ENCODE results near the gene CFAP107.
"Not testable (repeated sequence)": the region's sequence is repeated elsewhere in the genome, so short reads cannot be mapped to it uniquely, and the experiment has no call there.

The CFAP107 gene

DNA sequence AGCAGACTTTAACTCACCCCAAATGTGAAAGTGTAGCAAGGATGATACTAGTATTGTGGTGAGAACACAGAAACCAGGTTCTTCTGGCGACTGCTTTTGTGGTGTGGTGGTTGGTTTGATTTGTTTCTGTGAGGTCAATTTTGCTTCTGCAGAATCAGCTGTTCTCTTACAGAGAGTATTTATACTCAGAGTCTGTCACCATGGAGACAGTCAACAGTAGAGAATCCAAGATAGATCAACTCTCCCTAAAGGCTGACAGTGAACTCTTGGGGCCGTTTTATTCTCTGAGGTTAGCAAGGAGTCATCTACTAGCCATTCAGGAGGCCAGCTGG, at the start of gene CFAP107:
Gene CFAP107, plus strand, starts transcription at position 209 of the 332 bp plus-strand sequence. CDS start 231 bp downstream, outside the sequence.
- no peak for DNase-seq (ENCODE audit: low read depth)

DNA sequence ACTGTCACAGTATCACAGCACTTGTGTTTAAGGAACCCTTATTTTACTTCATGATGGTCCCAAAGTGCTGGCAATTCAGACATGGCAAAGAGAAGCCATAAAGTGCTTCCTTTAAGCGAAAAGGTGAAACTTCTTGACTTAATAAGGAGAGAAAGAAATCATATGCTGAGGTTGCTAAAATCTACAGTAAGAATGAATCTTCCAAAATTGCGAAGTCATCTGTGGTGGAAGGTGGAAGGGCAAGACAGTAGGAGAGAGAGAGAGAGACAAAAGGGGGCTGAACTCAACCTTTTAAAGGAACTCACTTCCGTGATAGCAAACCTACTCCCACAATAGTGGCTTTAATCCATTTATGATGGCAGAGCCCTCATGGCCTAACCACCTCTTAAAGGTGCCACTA, 49.3 kb upstream of the CFAP107 start:
- DNase-seq (ENCODE audit: low read depth): no peak

GRCh38 chr1:12697397-12697796, 48.6 kb upstream of the CFAP107 start:
- DNase-seq (ENCODE audit: low read depth): no peak

DNA sequence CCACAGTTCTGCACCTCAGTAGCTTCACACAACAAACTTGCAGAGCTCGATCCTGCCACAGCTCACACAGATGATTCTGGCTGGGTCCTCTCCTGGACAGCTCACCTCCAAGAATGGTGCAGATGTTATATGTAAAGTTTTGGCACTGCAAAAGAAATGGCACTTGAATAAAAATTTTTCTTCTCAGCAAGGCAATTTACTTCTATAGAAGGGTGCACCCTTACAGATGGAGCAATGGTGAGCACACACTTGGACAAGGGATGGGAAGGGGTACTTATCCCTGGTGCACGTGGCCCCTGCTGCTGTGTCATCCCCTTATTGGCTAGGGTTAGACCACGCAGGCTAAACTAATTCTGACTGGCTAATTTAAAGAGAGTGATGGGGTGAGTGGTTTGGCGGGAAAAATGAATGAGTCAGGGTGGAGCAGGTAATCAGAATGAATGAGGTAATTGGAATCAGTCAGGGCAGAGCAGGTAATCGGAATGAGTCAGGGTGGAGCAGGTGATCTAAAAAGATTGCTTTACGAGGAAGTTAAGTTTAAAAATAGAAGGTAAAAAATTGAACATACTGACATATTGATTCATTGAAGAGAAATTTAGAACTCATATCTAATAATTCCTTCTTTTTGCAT, 42.1 kb upstream of the CFAP107 start:
- no peak for DNase-seq (ENCODE audit: low read depth)

DNA sequence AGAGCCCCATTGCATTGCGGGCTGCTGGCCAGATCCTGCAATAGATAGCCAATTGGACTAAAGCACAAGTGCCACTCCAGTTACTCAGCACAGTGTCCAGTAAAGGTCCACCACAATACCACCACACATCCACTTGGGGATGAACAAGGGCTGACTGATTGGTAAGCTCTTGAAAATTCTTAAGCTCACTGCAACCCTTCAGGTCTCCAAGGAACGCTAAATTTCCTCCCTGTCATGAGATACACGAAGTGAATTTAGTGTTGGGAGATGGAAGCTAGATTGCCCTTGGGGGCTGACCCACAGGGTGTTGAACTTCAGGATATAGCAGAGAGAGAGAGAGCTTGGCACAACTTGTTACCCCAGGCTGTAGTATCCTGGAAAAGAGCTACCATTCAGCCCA, 39.9 kb upstream of the CFAP107 start:
- no peak for DNase-seq (ENCODE audit: low read depth)

GRCh38 chr1:12708396-12709090, 37.5 kb upstream of the CFAP107 start:
- no peak for DNase-seq (ENCODE audit: low read depth)

DNA sequence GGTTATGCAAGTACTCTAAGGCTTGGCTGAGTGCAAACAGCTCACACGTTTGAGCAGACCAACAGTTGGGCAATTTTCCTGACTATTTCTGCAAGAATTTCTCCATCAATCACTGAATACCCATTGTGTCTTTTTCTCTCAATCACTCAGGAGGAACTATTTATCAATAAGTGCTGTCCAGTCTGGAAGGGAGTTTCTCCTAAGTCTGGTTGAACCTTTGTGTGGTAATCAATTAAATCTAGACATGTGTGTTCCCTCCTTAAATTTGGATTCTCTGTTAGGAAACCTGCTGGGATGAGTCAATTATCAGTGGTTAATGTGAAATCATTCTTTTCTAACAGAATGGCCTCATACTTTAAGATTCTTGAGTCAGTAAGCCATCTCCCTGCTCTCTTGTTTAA, 36.9 kb upstream of the CFAP107 start:
- DNase-seq (ENCODE audit: low read depth): no peak

- DNase-seq (ENCODE audit: low read depth): no peak
Observed at GRCh38 chr1:12709696-12710095, 36.3 kb upstream of the CFAP107 start.

DNA sequence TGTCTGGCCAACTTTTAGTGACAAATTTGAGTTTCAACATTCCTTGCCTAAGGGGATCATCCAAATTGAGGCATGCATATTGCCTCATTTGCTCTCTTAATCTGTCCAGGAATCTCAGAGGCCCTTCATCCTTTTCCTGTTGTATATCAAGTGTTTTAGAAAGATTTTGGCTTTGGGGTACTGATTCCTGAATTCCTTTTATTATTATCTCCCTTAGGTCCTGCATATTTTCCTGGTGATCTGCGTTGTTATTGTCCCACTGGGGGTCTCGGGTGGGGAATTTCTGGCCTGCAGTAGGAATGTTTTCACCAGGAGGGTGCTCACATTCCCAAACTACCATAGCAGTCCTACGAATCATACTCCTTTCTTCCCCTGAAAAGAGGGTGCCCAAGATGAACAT, 34.5 kb upstream of the CFAP107 start:
- DNase-seq (ENCODE audit: low read depth): no peak

GRCh38 chr1:12712076-12712475, 33.9 kb upstream of the CFAP107 start:
- DNase-seq (ENCODE audit: low read depth): no peak

DNA sequence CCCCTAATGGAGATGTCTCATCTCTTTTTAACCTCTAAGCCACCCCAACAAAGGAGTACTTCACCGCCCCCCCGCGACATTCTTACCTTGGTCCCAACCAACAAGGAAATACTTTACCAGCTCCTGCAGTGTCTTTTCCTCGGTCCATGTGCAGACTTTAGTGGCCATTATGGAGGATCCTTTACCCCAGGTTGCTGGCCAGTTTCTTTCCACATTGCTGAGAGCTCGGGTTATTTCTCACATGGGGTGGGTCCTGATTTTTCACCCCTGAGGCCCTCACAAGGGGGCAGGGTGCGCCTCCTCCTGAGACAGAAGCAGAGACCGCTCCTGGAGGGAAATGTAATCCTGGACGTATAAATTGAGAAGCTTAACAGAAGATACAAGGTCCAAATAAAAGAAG, 33.1 kb upstream of the CFAP107 start:
- DNase-seq (ENCODE audit: low read depth): no peak

DNA sequence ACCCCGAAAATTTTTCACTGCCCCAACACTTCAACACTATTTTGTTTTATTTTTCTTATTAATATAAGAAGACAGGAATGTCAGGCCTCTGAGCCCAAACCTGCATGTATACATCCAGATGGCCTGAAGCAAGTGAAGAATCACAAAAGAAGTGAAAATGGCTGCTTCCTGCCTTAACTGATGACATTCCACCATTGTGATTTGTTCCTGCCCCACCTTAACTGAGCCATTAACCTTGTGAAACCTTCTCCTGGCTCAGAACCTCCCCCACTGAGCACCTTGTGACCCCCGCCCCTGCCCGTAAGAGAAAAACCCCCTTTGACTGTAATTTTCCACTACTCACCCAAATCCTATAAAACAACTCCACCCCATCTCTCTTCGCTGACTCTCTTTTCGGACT, 32.3 kb upstream of the CFAP107 start:
- not testable (repeated sequence) for DNase-seq (ENCODE audit: low read depth)

DNA sequence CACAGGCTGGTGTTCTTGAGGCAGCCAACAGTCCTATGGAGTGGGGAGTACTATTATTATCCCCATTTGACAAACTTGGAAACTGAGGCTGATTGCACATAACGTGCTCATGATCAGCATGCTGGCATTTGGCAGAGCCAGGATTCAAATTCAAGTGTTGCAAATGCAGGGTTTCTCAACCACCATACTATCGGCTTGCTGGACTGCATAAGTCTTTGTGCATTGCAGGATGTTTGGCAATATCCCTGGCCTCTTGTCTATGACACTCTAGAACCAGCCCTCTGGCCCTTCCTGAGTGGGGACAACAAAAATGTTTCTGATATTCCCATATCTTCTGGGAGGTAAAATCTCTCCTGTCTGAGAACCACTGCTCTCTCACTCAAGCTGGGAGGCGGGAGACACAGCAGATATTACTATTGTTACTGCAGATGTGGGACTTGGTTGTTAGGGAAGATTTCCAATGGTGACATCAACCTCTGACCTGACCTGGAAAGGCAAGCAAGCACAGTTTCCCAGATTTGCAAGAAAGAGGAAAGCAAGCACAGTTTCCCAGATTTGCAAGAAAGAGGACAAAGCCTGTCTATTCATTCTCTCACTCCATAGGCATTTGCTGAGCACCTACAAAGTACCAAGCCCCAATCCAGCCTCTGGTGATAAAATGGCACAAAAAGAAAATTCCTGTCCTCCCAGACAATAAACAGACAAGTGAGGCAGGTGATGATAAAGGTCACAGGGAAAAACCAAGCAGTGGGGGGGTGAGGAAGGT, 31.1 kb upstream of the CFAP107 start:
- no peak for DNase-seq (ENCODE audit: low read depth)

- DNase-seq (ENCODE audit: low read depth): no peak
Observed at GRCh38 chr1:12715896-12716437, 30.0 kb upstream of the CFAP107 start, which contains the start of gene AADACL3. Gene AADACL3 (plus strand): TSS chr1:12716110. CDS start chr1:12716177, 67 bp downstream.

DNA sequence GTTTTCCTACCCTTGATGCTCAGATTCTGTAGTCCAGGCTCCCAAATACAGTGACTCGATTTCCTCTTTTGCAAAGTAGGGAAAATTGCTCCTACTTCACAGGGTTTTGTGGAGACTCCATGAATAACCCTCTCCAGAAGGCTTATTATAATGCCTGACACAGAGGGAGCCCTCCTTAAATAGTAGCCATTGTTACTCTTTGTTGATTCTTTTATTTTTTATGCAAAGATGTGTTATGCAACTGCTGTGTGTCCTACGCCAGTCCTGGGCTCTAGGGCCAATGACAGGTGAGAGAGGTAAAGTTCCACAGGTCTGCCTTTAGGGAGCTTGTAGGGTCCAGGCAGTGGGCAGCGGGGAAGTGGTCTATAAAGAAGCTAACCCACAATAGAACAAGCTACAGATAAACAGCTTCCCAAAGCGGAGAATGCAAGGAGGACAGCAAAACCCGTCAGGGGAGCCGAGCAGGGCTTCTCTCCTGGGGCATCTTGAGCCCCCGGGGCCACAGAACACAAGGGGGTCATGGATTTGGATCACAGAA, 28.6 kb upstream of the CFAP107 start:
- no peak for DNase-seq (ENCODE audit: low read depth)

GRCh38 chr1:12722626-12723025, 23.4 kb upstream of the CFAP107 start:
- no peak for DNase-seq (ENCODE audit: low read depth)

DNA sequence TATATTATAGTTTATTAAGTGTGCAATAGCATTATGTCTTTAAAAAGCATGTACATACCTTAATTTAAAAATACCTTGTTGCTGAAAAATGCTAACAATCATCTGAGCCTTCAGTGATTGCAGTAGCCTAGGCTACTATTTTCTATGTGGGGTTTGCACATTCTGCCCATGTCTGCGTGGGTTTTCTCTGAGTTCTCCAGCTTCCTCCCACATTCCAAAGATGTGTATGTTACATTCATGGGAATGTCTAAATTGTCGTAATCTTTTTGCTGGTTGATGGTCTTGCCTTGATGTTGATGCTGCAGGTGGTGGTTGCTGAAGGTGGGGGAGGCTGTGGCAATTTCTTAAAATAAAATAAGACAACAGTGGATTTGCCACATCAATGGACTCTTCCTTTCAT, 17.6 kb upstream of the CFAP107 start:
- DNase-seq (ENCODE audit: low read depth): no peak

DNA sequence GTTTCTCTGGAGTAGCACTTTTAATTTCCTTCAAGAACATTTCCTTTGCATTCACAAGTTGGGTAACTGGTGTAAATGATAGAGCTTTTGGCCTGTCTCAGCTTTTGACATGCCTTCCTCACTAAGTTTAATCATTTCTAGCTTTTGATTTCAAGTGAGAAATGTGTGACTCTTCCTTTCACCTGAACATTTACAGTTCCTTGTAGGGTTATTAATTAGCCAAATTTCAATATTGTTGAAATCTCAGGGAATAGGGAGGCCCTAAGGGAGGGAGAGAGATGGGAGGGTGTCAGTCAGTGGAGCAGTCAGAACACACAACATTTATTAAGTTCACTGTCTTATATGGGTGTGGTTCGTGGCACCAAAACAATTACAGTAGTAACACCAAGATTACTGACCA, 15.8 kb upstream of the CFAP107 start:
- DNase-seq (ENCODE audit: low read depth): no peak

DNA sequence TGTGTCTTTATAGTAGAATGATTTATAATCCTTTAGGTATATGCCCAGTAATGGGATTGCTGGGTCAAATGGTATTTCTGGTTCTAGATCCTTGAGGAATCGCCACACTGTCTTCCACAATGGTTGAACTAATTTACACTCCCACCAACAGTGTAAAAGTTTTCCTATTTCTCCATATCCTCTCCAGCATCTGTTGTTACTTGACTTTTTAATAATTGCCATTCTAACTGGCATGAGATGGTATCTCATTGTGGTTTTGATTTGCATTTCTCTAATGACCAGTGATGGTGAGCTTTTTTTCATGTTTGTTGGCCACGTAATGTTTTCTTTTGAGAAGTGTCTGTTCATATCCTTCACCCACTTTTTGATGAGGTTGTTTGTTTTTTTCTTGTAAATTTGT, 14.9 kb upstream of the CFAP107 start:
- DNase-seq (ENCODE audit: low read depth): not testable (repeated sequence)

GRCh38 chr1:12734651-12735050, 11.3 kb upstream of the CFAP107 start:
- DNase-seq (ENCODE audit: low read depth): no peak

GRCh38 chr1:12738934-12739333, 7.1 kb upstream of the CFAP107 start:
- no peak for DNase-seq (ENCODE audit: low read depth)

DNA sequence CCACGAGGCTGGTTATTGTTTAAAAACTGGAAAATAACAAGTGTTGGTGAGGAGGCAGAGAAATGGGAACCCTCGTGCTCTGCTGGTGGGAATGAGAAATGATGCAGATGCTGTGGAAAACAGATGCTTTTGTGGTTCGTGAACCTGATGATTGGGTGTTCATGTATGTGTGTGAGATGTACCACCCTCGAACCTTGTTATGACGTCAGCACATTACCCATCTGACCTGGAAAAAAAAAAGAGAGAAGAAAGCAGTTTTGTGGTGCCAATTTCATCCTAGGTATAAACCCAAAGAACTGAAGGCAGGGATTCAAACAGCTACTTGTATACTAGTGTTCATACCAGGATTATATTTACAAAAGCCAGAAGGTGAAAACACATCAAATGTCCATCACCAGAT, 6.4 kb upstream of the CFAP107 start:
- no peak for DNase-seq (ENCODE audit: low read depth)

DNA sequence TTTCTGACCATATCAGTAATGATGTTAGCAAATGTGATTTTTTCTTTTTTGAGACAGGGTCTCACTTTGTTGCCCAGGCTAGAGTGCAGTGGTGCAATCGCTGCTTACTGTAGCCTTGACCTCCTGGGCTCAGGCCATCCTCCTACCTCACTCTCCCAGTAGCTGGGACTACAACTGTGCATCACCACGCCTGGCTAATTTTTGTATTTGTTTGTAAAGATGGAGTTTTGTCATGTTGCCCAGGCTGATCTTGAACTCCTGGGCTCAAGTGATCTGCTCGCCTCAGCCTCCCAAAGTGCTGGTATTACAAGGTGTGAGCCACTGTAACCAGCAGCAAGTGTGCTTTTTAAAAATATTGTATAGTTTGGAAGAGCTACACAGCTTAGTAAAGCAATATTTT, 4.1 kb upstream of the CFAP107 start:
- no peak for DNase-seq (ENCODE audit: low read depth)
